ENCODE results near the gene HELZ2.

HELZ2 gene

DNA sequence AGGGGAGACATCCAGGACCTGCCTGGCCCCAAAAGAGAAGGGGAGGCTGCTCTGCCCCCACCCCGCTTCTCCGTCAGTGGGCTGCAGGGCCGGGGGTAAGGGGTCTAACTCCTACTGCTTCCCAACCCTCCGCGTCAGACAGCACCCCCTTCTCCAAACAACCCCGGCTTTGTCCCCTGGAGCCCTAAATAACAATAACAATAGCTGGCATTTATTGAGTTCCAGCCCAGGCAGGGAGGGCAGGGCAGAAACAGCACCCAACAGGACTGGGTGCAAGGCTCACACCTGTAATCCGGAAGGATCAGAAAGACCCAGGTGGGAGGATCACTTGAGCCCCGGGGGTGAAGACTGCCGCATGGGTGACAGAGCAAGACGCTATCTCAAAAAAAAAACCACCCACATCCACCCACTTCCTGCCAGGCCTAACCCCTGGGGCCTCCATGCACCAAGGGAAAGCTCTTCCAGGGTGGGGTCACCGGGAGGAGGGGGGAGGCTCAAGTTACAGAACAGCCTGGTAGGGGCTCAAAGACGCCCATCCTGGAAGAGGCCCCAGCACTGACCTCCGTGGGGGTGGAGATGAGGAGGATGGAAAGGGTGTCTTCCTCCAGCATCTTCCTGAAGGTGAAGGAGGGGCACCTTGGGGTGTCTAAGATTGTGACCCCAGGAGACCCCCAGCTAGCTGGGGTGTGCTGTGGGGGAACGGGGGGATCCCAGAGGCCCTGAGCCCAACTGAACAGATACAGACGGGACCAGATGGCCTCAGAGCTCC lies 21.4 kb downstream of the HELZ2 start:
- no peak for DNase-seq (ENCODE audit: low spot score)

DNA sequence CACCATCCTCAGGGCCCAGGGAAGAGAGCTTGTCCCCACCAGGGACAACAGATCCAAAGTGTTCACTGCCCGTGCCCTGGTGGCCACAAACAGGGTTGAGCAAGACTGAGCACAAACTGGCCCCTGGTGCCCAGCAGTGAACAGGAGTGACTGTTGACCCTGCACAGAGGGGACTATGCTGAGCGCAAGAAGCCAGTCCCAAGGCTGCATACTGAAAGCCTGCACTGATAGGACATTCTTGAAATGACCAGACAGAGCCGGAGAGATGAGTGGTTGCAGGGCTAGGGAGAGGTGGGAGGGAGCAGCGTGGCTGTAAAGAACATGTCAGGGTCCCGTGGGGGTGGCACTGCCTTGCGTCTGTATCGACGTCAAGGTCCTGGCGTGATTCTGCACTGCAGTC lies 23.0 kb downstream of the HELZ2 start:
- DNase-seq (ENCODE audit: low spot score) = no peak

DNA sequence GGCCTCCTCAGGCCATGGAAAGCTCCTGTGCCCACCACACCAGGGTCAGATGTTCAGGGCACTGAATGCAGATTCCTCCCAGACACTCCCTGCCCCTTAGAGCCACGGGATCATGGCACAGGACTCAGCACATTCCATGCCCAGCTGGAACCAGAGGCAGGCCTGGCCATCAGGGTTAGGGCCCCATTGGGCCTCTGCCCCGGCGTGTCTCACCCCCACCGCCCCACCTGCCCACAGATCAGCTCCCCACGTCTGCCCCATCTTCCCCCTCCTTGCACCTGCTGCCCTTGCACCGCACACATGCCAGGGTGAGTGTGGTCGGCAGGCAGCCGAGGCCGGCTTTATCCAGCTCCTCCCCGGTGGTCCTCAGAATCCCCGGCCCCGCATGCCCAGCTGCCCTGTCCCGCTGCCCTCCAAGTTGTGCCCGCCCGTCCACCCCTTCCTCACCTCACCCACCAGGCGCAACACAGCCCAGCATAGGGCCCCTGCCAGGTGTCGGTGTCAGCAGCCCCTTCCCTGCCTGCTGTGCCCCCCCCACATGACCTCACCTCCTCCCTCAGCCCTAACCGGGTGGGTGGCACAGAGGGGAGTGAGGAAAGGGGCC lies 24.3 kb downstream of the HELZ2 start:
- no peak for DNase-seq (ENCODE audit: low spot score)

DNA sequence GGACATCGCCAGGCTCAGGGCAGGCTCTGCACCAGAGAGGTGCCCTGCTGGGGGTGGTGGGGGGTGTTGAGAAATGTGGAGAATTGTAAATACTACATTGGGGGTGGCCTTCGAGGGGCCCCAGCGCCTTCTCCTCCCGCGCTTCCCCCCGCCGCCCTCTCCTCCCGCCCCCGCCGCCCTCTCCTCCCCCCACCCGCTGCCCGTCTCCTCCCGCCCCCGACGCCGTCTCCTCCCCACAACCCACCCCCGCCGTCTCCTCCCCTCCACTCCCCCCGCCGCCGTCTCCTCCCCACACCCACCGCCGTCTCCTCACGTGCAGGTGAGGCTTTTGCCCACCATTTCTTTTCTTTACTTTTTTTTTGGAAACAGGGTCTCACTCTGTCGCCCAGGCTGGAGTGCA lies 25.0 kb downstream of the HELZ2 start:
- DNase-seq (ENCODE audit: low spot score) = no peak

DNA sequence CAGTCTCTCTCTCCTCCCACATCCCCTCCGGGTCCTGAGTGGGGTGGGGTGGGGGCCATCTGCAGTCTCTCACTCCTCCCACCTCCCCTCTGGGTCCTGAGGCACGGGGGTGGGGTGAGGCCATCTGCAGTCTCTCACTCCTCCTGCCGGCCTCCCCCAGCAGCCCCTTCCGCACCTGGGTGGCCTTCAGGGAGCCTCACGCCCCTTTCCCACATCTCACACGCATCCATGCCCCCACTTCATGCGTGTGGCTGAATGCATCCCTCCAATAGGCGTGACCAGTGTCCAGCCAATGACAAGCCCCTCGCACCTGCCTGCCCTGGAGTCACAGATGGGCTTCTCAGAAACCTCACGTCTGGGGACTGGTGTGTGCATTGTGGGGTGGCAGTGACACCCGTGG lies 25.5 kb downstream of the HELZ2 start:
- no peak for DNase-seq (ENCODE audit: low spot score)

DNA sequence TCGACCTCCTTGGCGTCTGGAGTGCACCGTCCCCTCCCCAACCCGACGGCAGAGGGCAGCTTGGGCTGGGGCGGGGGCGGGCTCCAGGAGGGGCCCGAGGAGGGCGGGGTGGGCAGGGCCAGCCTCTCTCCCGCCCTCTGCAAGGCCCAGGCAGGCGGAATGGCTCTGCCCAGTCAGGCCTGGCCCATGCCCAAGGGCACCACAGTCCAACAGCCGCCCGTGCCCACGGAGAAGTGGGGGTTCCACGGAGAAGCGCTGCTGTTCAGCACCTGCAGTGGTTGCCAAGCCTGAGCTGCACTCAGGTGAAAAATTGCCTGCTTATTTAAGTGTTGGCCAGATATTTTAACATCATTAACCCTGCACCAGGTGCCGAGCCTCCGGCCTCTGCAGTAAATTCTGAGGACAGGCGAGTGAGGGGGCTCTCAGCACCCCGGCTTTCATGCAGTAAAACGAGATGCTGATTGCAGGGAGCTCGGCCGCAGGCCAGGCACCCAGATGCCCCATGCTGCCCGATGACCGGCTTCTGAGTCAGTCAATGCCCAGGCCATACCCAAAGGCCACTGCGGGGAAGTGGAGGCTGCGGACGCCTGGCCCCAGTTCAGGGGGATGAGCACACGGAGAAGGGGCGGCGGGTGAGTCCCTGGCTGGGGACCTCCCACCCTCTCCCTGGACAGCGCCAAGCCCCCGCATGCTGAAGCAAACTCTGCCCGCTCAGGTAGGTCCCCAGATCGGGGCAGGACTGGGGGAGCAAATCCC lies 26.1 kb downstream of the HELZ2 start, which contains the start of gene SRMS:
Gene SRMS, minus strand, starts transcription at position 25 of the 756 bp plus-strand sequence. CDS start 286 bp downstream, outside the sequence.
- no peak for DNase-seq (ENCODE audit: low spot score)

DNA sequence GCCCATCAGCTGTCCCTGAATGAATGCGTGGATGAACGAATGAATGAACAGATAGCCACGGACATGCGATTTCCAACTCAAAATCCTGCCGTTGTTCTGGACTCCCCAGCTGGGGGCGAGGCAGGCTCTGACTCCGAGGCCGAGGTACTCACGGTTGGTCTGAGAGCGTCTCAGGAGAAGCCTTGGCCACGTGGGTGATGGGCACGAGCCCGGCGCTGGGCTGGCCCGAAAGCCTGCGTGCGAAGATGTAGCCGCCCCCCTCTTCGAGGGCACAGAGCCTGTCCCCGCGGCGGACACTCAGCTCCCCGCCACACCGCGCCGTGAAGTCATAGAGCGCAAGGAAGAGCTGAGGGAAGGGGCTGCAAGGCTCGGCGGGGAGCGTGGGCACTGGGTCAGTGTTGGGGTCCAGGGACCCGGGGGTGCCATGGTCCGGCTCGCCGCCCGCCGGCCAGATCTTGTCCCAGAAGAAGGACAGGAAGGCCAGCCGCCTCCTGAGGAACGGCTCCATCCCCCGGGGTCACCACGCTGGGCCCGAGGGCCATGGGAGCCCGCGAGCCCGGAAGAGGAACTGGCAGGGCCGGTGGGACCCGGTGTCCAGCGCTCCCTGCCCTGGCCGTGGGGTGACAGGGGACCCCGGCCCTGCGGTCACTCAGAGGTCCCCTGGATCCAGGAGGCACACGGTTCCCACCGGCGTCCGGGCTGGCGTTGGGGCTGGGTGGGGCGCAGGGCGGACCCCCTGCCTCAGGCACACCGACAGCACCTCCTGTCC lies 26.9 kb downstream of the HELZ2 start:
- DNase-seq (ENCODE audit: low spot score) = no peak

DNA sequence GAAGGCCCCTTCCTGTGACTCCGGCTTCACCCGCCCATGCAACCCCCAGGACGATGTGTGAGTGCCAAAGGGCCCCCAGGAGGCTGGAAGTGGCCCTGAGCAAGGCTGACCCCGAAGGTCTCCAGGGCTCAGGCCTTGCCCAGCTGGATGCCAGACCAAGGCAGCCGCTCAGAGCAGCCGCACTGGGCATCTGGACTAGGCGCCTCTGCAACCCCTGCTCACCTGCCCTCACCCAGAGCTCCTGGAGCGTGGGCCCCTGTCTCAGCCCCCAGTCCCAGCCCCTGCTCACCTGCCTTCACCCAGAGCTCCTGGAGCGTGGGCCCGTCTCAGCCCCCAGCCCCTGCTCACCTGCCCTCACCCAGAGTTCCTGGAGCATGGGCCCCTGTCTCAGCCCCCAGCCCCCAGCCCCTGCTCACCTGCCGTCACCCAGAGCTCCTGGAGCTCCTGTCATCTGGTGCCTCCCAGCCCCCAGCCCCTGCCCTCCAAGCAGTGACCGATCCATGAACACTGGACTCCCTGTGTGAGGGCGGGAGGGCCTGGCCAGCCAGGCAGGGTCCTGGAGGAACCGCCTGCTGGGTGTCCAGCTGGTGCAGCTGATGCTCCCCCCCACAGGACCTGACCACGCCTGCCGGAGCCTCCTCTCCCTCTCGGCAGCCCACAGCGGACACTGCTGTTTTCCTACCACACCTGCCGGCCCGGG lies 27.6 kb downstream of the HELZ2 start:
- DNase-seq (ENCODE audit: low spot score) = no peak

DNA sequence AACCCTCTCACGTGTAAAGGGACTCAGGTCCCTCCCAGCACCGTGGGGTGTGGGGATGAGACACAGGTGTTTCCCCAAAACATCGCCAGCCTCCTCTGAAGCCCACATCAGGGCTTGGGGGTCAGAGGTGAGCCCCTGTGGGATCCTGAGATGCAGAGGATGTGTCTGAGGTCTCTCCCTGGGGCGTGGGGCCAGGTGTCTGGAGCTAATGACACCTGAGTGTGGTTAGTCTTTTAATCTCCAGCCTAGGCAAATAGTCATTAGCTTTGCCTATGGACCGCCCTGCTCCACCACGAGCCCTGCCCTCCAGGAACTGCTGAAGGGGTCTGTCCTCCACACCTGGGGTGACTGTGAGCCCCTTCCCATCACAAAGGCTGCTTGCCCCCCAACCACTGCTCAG lies 28.2 kb downstream of the HELZ2 start:
- no peak for DNase-seq (ENCODE audit: low spot score)

DNA sequence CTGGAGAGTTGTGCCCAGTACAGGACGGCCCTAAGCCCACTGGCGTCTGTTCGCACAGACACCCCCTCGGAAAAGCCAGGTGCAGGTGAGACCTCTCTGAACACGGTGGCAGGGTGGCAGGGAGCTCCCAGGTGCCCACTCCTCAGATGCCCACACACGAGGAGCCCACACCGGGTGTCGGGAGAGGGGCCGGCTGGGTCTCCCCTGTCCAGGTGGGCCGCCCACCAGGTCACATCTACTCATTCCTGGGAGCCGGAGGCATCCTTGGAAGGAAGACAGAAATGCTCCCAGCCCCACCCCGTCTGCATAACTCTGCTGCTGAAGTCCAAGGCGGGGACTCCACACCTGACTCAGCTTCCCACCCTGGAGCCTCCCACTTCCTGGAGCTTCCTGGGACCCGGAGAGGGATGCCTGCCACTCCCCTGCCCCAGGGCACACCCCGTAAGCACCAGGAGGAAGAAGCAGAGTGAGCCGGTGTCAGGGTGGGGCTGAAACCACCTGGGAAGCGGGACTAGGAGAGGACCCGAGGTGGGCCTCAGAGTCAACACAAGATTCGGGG lies 29.0 kb downstream of the HELZ2 start:
- DNase-seq (ENCODE audit: low spot score) = peak; percentile 94

DNA sequence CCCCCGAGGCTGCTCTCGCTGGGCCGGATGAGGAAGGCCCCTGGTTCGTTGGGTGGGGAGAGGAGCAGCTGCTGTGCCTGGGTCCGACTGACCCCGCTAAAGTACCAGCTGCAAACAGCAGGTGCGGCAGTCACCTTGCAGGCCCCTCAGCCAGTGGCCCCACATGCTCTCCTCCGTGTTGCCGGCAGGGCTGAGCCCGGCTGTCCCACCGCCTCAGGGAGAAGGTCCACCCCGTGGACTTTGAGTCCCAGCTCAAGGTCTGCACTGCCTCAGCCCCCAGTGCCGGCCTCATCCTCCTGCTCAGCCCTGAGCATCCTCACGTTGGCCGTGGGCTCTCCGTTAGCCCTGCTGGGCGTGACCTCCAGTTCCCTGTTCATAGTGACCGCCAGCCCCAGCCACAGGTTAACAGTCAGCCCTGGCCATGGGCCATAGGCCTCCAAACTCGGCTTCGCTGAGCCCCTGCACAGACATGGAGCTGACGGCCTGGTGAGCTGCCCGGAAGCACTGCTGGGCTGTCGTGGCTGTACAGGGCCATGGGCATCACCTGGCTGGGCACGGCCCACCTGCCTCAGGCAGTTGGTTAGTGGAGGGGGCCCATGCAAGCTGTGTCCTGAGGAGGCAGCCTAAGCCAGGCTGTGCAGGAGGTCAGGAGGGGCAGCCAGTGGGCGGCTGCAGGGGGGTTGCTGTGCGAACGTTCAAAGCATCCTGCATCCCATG lies 29.6 kb downstream of the HELZ2 start:
- no peak for DNase-seq (ENCODE audit: low spot score)

DNA sequence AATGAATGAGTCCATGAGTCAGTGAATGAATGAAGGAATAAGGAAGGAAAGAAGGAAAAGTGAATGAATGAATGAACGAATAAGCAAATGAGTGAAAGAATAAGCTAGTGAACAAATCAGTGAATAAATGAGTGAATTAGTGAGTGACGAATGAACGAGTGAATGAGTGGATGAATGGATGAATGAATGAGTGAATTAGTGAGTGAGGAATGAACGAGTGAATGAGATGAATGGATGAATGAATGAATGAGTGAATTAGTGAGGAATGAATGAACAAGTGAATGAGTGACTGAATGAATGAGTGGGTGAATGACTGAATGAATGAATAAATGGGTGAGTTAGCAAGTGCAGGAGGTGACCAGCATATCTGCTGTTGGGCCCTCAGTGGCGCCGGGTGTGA lies 30.3 kb downstream of the HELZ2 start:
- no peak for DNase-seq (ENCODE audit: low spot score)

DNA sequence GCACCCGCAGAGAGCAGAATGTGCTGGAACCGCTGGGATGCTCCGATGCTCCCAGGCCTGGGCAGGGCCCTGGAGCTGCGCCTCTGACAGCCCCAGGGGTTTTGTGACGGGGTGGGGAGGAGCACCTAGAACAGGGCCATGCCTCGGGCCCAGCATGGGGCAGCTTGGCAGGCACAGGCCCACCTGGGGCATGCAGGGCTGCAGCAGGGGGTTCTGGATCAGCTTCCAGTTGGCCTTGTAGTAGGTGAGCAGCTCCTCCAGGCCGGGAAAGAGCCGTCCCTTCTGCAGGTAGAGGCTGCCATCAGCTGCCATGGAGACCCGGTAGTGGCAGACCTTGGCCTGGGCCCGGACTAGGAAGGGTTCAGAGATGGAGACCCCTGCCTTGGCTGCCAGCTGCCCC lies 30.9 kb downstream of the HELZ2 start:
- no peak for DNase-seq (ENCODE audit: low spot score)

DNA sequence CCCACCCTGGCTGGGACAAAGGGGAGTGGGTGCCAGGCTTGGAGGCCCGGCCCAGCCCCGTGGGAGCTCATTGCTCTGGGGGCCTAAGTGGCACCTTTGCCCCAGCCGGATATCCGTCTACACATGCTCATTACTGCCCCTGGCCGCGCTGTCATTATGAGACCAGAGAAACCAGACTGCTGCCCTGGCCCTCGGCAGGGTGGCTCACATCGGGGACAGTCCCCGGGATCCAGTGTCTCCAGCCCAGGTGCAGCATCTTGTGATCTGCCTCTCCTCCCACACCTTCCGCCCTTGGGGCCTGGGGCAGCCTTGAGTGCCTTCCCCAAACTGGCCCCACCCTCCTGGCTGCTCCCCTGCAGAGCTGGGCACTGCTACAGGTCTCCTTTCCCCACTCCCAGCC lies 31.3 kb downstream of the HELZ2 start:
- no peak for DNase-seq (ENCODE audit: low spot score)

DNA sequence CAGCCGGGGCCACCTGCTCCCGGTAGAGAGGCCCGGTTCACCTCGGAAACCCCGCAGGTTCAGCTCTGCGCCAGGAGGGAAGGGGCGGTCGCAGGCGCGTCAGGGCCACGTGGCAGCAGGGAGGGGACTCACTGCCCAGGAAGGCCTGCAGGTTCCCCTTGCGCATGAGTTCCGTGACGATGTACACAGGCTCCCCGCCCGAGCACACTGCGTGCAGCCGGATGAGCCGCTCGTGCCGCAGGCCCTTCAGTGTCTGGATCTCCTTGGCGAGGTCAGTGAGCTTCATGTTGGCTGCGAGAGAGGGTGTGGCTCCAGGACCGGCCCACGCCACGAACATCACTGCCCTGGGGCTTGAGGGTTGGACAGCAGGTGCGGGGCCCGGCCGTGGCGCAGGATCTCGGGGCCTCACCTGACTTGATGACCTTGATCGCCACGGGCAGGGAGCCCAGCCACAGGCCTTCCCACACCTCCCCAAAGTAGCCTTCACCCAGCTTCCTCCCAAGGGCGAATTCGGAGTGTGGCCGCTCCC lies 31.9 kb downstream of the HELZ2 start:
- DNase-seq (ENCODE audit: low spot score) = peak; percentile 86

DNA sequence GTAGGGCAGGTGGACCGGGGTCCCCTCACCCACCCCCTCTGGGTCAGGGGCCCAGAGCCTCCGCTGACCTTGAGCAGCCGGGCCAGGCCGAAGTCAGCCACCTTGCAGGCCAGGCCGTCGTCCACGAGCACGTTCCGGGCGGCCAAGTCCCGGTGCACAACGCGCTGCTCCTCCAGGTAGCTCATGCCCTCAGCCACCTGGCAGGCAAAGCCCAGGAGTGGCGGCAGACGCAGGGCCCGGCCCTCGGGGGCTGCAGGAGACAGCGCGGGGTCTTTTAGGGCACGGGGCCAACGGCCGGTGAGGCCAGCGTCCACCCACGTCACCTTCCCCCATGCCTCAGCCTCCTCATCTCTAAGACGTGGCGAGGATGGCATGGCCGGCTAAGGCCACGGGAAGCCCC lies 32.7 kb downstream of the HELZ2 start:
- no peak for DNase-seq (ENCODE audit: low spot score)

DNA sequence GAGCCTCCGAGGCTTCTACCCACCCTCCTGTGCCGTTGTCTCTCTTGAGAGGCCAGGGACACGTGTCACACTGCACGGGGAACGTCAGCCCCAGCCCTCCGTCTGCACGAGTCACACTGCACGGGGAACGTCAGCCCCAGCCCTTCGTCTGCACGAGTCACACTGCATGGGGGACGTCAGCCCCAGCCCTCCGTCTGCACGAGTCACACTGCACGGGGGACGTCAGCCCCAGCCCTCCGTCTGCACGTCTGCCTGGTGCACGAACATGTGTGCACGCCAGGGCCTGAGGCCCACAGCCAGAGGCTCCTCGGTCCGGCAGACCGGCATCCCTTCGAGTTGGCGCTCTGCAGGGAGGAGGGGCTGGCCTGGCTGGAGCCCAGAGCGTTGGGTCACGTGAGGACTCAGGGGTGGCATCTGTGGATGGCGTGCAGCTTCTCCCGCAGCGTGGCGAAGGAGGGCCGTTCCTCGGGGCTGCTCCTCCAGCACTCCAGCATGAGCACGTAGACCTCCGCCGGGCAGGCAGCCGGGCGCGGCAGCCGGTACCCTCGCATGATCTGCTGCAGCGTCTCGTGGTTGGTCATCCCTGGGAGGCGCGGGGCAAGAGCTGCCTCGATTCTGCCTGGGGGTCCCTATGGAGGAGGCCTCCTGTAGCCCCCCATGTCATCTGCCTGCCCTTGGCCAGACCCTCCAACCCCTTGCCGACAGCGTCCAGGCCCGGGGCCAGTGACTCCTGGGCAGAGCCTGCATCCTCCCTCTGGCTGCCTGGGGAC lies 33.4 kb downstream of the HELZ2 start:
- DNase-seq (ENCODE audit: low spot score) = no peak

DNA sequence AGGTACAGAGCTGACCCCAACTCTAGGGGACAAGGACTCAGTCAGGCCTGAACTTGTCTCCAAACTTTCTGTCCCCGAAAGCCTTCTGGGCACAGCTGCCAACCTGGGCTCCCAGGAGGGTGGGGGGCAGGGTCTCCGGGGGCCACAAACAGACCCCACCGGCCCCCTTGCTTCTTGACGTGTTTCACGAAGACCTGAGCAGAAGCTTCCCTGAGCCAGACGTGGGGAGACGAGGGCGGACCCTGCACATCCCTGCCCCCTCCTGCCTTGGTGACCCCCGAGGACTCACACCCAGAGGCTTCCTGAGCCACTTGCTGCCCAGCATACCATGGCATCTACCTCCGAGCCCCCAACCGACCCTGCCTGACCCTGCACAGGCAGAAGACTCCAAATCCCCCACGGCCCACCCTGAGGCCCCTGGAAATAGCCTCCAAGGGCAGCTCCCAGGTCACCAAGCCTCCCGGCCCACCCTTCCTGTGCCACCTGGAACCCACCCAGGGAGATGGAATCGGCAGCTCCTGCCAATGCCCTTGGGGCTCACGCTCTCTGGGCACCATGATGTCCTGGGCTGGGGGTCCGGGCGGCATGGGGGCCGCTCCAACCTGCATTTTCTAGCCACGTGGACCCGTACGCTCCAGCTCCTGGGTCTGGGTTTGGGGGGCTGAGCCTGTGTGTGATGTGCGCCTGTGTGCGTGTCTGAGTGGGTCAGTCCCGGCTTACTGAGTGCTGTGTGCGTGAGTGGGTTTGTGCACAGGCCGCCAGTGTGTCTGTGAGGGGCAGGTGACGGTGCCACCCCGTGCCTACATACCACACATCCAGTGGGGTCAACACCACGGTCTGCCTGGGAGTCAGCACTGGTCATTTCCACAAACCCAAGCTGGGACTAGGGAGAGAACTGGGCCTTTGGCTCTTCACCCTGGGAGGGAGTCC lies 34.3 kb downstream of the HELZ2 start:
- DNase-seq (ENCODE audit: low spot score) = no peak

DNA sequence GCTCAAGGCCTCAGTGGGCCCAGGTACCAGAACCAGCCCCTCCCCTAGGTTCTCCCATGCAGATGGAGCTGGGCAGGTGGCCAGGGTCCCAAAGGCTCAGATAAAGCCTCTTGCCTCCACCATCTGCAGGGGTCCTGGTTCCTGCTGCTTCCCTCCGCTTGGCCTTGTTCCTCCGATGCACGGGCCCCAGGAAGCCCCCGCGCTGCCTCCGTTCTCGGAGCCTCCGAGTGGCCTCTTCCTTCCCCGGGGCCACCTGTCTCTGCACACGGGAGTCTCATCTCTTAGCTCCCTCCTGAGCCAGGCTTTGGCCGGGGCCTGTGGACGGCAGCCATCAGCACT lies 35.0 kb downstream of the HELZ2 start:
- no peak for DNase-seq (ENCODE audit: low spot score)
